GM21526 (cell line): ENCODE measurements around the gene IL22RA1.

Experiments used
- ATAC-seq: cut with Tn5 transposase; IDR thresholded peaks from one replicate; pipeline ENCODE4 v1.9.1; 2021; ENCODE audit warnings: moderate library complexity; ENCODE audit not compliant: unreplicated experiment, low FRiP score

The IL22RA1 gene

DNA sequence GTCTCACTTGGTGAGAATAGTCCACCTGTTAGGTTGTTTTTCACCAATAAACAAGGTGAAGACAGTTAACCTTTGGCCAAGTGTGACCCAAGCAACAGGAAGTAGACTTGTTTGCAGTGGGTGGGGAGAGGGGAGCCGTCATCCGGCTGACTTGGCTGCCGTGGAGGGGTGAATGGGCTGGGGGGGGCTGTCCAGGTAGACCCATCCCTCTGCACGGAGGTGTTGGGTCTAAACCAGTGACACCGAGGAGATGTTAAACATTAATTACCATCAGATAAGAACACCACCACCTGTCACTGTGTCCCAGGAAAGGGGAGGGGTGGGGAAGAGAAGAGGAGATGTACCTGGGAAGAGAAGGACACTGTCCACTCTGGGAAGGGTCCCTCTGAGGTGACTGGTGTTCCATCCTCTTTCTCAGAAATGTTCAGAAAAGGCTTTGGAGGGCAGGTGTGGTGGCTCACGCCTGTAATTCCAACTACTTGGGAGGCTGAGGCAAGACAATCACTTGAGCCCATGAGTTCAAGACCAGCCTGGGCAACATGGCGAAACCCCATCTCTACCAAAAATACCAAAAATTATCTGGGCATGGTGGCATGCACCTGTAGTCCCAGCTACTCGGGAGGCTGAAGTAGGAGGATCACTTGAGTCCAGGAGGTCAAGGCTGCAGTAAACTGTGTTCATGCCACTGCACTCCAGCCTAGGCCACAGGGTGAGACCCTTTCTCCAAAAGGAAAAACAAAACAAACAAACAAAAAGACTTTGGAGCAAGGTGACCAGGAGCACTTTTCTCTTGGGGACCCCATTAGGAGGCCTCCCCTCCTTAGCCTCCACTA is 24.3 kb downstream of the IL22RA1 start:
- no peak for ATAC-seq

DNA sequence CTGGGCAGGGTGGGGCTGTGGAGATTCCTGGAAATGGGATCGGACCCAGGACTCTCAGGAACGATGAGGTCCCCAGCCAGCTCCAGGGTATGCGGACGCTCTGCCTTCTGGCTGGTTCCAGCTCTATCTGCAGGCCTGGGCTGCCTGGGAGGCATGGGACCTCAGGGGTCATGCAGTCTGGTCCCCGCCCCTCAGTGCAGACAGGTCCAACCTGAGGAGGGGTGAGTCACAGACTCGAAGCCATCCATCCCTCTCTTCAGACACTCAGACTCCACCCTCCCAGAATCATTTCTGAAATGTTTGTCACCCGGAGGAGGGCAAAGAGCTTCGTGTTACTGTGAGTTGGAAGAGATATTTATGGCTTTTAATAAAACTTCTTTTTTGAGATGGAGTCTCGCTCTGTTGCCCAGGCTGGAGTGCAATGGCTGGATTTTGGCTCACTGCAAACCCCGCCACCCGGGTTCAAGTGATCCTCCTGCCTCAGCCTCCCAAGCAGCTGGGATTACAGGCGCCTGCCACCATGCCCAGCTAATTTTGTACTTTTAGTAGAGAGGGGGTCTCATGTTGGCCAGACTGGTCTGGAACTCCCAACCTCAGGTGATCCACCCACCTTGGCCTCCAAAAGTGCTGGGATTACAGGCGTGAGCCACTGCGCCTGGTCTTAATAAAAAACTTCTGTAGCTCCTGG is 25.1 kb downstream of the IL22RA1 start:
- ATAC-seq: no peak

DNA sequence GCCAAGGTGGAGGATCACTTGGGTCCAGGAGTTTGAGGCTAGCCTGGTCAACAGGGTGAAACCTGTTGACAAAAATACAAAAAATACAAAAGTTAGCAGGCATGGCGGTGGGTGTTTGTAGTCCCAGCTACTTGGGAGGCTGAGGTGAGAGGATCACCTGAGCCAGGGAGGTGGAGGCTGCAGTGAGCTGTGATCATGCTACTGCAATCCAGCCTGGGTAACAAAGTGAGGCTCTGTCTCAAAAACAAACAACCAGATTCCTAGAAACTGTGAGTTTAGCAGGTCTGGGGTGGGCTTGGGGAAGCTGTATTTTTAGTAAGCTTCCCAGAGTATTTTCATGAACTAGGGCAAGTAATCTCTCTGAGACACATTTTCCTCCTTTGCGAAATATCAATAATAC is 25.8 kb downstream of the IL22RA1 start:
- ATAC-seq: no peak

DNA sequence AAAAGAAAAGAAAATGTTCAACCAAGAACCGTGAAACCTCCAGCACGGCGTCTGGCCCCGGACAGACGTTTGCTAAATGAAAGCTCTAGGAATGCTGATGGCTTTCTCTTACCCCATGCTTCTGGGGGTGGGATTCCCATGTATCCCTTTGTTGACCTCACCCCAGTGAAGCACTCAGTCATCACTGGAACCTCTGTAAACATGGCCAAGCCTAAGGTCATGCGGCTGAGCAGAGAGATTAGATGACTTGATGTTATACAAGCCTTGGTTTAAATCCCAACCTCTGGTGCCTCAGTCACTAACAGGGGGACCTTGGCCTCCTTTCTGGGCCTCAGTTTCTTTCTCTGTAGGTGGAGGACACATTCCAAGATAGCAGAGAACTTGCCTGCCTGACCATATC is 28.2 kb downstream of the IL22RA1 start:
- no peak for ATAC-seq

DNA sequence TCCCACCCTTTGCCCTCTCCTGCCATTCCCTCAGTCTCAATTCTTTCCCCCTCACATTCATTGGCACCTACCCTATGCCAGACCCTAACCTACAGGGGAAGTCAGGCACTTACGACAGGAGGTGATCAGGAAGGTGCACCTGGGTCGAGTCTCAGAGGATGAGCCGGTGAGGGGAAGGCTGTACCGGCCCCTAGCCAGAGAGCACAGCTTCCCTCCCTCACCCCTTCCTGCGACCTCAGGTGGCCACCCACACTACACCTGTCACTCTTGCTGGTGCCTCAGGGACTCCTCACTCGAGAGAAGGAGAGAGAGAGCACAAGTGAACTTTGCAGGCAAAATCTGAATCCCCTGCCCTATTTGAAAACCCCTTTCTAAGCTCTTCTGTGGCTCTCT is 29.3 kb downstream of the IL22RA1 start:
- ATAC-seq: no peak

DNA sequence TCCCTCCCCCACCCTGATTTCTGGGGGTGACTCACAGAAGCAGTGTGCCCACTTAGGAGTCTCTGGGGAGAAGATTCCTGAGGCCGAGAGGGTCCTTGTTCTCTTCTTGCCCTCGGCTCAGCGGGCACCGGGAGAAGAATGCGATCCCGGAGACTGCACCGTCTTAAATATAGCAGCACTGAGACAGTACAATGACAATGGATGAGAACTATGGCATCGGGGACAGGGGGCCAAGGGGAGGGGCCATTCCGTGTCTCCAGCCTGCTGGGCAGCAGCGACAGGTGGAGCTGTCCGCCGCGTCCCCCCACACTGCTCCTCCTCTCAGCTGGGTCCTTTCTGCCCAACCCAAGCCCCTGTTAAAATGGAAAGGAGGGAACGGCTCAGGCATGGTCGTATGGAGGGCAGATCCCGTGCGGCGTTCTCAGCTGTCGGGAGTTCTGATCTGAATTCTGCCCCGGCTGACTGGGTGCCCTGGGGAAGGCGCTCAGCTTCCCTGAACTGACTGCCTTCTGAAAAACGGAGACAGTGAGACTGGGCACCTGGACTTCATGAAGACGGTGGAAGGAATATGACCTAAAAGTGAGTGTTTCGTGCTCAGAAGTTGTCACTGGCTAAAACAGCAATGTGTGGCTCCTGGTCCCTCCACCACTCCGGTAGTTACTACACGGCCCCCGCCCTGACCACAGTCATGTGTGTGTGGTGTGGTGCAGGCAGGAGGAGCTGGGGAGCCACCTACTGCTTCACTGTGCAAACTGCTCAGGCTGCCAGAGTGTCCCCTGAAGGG is 30.8 kb downstream of the IL22RA1 start, which contains the start of gene MYOM3:
MYOM3 (minus strand) TSS at position 140 of the 784 bp plus-strand sequence. CDS start 3,499 bp downstream, outside the sequence.
- no peak for ATAC-seq

DNA sequence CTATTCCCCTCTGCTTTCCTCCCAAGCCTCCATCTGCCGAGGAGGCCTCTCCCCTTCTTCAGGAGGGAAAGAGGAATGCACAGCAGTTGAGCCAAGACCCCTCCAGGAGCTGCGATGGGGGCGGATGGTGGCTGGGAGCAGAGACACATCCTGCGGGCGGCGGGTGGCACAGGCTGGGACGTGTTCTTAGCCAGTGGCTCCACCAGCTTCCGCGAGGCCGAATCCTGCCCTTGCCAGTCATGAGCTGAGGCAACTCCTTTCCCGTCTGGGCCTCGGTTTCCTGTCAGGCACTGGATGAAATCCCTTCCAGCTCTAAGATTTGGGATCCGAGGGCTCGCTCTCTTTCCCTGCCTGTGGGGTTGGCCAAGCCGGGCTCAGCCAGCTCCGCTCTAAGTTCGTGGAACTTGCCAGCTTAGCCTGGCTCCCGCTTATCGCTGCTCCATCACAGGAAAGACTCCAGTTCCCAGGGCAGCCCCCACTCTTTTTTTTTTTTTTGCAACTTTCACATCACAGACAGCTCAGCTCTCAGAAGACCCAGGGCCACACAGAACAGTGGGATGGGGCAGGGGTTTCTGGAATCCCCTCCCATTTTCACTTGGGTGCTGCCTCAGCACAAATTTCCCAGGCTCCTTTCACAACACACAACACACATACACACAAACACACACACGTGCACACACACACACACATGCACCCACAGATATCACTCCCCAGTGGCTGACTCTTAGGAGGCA is 31.5 kb downstream of the IL22RA1 start:
- ATAC-seq: no peak

DNA sequence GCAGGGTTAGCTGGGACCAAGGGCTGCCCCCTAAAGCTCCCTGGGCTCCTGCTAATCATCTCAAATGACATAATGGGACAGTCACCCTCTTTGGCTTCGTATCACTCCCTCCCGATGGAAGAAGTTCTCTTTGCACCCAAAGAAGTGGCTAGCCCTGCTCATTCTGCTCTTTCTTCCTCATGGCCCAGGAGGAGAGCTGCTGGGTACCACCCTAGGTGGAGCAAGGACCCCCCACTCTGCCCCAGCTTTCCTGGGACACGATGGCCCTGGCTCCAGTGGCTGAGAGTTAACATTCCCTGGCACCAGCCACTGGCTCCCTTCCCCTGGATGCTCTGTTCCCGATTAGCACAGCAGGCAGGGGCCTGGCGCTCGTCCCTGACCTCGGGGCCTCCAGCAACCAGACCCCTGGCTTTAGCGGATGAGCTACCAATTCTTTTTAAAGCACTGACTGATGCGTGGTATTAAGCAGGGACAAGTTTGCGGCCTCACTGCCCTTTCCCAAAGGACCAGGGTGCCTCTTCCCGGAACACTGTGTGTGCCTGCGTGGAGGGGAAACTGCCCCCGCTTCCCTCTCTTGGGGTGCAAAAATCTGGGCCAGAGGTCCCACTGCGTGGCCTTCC is 32.2 kb downstream of the IL22RA1 start:
- ATAC-seq: no peak

DNA sequence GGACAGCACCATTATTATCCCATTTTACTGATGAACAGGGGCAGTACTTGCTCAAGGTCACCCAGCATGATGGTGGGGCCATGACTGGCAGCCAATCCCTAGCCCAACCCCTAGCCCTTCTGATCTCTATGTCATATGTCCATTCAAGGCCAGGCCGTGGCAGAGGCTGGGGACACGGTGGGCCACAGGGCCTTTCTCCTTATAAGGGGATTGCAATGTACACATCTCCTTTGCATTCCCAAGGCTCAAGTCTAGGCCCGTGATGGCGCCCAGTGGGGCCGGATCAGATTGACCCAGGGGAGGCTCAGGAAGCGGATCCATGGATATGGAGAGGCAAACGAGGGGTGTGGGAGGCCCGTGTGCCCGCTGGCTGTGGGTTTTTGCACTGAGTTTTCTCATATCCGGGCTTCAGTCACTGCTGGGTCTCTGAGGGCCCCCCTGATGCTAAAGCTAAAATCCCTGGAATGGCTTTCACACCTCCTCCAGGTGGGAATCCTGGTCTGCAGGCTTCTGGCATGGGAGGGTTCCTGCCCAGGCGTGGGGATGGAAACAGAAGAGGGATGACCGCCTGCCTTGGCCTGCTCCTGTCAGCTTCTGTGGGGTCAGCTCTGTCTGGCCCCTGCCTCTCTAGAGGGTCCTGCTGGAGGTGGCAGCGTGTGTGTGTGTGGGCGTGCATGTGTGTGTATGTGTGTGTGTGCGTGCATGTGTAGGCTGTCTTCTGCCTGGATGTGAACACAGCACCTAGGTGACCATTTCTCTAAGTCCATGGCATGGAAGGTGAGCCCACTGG is 33.1 kb downstream of the IL22RA1 start:
- no peak for ATAC-seq

DNA sequence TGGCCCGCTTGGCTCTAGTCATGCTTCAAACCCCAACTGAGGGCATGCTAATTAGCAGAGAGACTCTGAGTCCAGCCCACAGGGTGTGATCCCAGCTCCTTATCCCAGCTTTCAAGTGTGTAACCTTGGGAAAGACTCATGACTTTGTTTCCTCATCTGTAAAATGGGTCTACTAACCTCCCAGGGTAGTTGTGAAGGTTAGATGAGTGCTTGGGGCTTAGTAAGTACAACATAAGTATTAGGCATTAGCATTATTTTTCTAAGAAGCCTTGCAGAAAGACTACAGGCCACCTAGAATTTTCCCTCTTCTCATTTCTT is 33.8 kb downstream of the IL22RA1 start:
- no peak for ATAC-seq

DNA sequence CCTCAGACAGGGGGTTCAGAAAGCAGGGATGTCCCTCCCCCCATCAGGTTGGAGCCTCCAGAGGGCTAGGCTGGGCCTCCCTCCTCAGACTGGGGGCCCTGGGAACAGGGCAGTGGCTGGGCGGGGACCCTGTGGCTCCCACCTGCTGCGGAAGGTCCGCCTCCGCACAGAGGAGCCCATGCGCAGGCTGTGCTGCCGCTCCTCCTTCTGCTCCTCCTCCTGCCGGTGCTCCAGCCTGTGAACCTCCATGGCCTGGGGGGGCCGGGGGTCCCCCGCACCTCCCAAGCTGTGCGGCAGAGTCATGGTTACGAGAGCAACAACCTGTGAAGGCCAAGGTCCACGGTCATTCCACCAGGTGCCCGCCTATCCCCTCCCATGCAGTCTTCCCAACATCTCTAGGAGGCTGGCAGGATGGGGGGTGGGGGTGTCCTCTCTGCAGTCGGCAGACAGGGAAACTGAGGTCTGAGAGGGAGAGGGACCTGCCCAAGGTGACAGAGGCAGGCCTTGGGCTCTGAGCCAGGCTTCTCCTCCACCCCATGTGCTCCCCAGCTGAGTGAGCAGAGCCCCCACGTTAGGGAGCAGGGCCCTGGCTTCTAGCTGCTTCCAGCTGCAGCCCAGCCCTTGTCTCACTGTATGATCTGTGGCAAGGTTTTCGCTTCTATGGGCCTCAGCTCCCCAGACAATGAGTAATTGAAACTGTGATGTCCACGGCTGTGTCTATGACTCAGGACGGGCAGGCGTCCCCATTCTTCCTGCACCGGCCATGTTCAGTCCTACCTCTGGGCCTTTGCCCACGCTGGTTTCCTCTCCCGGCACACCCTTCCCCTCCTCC is 34.4 kb downstream of the IL22RA1 start:
- ATAC-seq: no peak

DNA sequence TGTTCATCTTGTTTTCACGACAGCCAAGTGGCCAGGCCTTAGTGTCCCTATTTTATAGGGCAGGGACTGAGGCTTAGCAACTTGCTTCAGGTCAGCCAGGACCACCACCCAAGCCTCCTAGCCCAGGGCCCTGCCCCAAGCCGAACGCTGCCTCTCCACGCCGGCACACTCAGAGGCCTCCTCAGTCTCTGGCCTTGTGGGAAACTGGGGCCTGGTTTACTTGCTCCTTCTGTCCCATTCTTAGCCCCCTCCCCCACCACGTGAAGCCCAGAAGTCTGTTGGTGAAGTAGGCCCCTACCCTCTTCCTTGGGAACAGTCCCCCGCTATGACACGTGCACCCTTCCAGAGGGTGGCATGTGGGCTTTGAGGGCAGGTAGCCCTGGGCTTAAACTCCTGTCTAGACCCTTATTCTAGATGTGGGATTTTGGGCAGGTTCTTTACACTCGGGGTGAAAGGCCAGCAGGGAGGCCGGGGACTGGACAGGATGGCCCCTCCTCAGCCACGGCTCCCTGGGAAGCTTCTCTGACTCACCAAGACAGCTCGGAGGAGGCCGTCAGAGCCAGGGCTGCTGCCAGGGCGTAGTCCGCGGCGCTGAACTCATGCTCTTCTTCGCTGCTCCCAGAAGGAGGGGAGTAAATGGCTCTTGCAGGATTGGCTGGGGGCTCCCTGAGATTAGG is 35.3 kb downstream of the IL22RA1 start:
- ATAC-seq: no peak

DNA sequence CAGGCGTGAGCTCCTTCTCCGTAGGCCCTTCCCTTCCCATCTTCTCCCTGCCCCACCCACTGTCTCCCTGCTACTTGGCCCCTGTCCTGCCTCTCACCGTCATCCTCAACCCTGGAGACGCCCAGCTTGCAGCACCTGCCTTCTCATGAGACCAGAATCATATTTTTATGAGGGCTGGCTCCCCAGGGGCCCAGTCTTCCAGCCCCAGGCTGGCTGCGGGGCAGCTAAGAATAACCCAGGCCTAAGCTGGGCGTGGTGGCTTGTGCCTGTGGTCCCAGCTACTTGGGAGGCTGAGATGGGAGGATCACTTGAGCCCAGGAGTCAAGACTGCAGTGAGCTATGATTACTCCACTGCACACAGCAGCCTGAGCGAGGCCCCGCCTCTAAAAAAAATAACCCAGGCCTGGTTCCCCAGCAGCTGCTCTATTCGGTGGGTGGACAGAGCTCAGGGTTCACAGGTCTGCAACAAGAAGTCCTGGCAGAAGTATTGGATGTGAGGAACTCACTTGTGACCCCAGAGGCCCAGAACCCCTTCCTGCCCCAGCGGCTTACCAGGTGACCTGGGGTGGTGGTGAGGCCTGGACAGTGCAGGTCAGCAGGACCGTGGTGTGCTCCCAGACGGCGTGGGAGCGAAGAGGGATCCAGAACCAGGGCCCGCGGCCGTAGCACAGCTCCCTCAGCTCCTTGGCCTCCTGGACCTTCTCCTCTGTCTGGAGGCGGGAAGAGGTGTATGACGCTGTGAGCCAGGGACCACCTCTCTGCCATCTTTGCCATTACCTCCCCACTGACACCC is 37.4 kb downstream of the IL22RA1 start:
- ATAC-seq: no peak

DNA sequence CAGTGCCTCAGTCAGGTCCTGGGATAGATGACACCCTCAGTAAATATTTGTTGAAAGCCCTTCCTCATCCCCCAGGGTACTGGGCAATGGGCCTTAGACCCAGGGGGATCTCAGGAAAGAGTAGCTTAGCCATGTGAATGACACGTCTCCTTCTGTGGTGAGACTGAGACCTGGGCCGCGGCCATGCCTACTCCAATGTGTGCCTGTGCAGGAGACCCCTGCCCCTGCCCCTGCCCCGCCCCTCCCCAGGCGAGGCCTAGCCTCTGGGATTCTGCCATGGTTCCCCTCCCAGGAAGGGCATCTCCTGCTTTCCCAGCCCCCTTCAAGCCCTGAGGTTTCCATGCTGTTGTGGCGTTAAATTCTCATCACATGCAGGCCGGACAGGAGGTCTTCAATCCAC is 38.1 kb downstream of the IL22RA1 start:
- no peak for ATAC-seq

DNA sequence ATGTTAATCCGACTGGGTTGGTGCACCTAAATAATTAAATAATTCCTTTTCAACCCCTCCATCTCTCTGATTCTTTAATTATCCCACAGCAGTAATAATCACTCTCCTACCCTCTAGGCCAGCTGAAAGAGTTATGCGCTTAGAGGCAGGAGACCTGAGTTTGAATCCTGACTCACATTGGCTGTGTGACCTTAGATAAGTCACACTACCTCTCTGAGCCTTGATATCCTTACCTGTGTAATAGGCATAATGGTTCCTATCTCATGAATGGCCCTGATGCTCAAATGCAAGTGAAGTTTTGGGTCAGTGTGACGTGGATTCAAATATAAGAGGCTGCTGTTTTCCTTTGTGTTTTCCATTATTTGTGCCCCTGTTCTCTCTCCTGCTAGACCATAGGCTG is 39.1 kb downstream of the IL22RA1 start:
- ATAC-seq: no peak

DNA sequence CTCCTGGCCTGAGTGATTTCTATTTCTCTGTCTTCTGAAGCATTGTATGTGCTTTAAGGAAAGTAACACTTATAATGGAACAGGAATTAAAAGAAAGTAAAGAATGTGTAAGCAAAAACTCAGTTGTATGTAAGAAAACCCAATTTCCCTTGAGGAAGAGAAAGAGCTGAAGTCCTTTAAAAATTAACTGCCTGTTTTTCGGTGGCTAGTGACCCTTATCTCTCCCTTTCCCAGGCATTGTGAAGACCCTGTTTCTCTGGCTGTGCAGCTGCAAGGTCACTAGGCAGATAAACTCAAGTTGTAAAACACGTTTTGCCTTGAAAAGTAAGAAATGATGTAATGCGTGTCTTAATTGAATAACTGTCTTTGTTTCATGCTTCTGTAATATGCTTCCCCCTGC is 39.5 kb downstream of the IL22RA1 start:
- no peak for ATAC-seq

DNA sequence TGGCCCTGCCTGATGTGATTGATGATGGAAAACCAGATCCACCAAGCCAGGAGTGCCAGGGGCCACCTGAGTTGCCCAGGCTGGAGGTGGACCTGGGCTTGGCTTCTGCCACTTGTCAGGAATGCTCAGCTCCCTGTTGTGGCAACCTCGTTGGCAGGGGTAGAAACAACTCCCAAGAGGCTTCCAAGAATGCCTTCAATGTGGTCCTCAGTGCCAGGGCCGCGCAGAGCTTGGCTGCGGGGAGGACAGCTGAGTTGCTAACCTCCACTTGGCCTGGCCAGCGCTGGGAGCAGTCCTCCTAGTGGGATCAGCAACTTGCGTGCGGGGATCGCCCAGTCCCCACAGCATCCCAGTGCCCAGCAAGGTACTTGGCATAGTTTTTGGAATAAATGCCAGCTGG is 40.0 kb downstream of the IL22RA1 start:
- ATAC-seq: no peak
